ENCODE data around the gene SLC27A3. TPM values are rescaled to one million over a fixed set of nuclear protein-coding genes. Genes with fewer than 3 reads are reported as not detected.
"Not testable (repeated sequence)": the region's sequence is repeated elsewhere in the genome, so short reads cannot be mapped to it uniquely, and the experiment has no call there.

SLC27A3 gene
- total and polyA plus RNA-seq, 4 experiments from 2014 or later: 7.9 to 20.5 (median 13.7) TPM

DNA sequence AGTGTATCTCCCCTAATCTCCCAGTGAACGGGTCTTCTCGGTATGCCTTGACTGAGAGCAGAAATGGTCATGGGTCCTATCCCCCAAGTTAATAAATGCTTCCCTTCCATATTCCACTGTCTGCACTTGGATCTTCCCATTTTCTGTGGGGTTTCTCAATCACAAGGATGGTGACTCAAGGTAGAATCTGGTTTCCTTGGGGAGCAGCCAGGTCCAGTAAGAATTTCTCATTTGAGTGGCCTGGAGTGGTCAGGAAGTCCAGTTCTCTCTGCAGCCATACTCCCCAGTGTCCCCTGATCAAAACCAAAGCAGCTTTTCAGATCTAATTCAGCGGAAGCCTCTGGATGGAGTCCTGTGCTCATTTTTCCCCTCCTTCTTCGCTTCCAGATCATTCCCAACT is 14.8 kb upstream of the SLC27A3 start:
- no peaks in the 10 kb centered on the region for H3K27me3 Mint-ChIP-seq
- POLR2A ChIA-PET (ENCODE audit: partially characterized antibody): no interaction called here
- Histone ChIP-seq H3K36me3 (ENCODE audit: insufficient read depth, low read length) (peaks cover 55% of the 10 kb centered on the region), H3K4me3 (ENCODE audit: low read length in 2 of 2) (no peak overlapping the region), H3K27ac (ENCODE audit: low read depth, low read length) (no peak overlapping the region), H3K4me1 (ENCODE audit: insufficient read depth, low read length) (no peaks in the 10 kb centered on the region), H3K27me3 (ENCODE audit: insufficient read depth, low read length) (no peaks in the 10 kb centered on the region), H3K9me3 (ENCODE audit: control insufficient read depth in 1 of 2, low read length in 2 of 2) (no peaks in the 10 kb centered on the region)
- H3K36me3 Mint-ChIP-seq: peaks cover 44 to 68% of the 10 kb centered on the region in 2 donors
- intact Hi-C loops (cut with micrococcal nuclease): no loop called here
- CTCF ChIA-PET (ENCODE audit: partially characterized antibody): interaction anchor here (2.7 kb wide), 1 partner anchor 11 kb away, joined by 7 read pairs; no protein-coding TSS in a partner anchor
- no peaks in the 10 kb centered on the region for H3K9me3 Mint-ChIP-seq
- DNase-seq: no peak
- H3K4me1 Mint-ChIP-seq: peaks cover 0 to 1% (median 0%) of the 10 kb centered on the region in 4 donors
- H3K4me3 Mint-ChIP-seq: no peak overlapping the region
- peak overlapping the region in 1 of 7 donors; percentile 4 for H3K27ac Mint-ChIP-seq

DNA sequence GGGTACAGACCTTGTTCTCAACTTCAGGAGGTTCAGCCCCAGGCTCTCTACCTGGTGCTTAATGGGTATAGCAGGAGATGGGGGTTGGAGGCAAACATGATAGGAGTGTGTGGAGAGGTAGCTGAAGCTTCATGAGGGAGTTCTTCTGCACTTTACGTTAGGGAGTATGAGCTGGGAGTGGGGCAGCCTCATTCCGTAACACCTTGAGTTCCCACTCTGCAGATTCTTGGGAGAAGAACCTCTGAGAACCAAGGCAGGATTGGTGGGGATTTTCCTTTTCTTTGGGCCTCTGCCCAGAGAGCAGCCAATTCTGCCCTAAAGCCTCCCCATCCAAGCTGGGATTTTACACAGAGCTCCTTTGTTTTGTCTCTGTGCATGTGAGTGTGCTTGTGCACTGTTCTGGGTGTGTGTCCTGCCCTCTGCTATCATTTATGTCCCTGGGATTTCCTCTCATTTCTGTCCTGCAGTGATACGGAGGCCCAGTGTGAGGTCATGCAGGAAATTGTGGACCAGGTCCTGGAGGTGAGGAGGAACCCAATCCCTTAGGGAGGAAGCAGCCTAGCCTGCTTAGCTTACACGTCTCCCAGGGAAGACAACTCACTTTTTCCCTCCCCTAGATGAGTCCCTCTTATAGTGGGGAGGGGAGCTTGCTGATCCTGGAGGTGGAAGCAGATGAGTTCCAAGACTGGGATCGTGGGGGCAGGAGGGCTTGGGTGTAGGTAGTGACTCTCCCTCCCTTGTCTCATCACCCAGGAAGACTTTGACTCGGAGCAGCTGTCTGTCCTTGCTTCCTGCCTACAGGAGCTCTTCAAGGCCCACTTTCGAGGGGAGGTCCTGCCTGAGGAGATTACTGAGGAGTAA is 11.6 kb upstream of the SLC27A3 start:
- H3K4me3 ChIP-seq (ENCODE audit: low read length in 2 of 2): no peak overlapping the region
- no peak overlapping the region for H3K4me3 Mint-ChIP-seq
- no peaks in the 10 kb centered on the region for H3K9me3 Mint-ChIP-seq
- H3K4me1 ChIP-seq (ENCODE audit: insufficient read depth, low read length): no peaks in the 10 kb centered on the region
- H3K27me3 ChIP-seq (ENCODE audit: insufficient read depth, low read length): no peaks in the 10 kb centered on the region
- peak overlapping the region in 3 of 7 donors; percentile 25 to 59 (median 52) for H3K27ac Mint-ChIP-seq
- no peak for DNase-seq
- intact Hi-C loops (cut with micrococcal nuclease): no loop called here
- H3K9me3 ChIP-seq (ENCODE audit: control insufficient read depth in 1 of 2, low read length in 2 of 2): no peaks in the 10 kb centered on the region
- no peak overlapping the region for H3K27ac ChIP-seq (ENCODE audit: low read depth, low read length)
- ChIA-PET CTCF (ENCODE audit: partially characterized antibody) (interaction anchor here (1.2 kb wide), 1 partner anchor 17 kb away, joined by 3 read pairs; no protein-coding TSS in a partner anchor), POLR2A (ENCODE audit: partially characterized antibody) (interaction anchor here (0.6 to 1.3 kb wide), 2 partner anchors 10 to 36 kb away, joined by 3 to 5 read pairs; partner anchors contain the start of gene INTS3)
- peaks cover 0 to 1% (median 0%) of the 10 kb centered on the region in 4 donors for H3K4me1 Mint-ChIP-seq
- H3K36me3 Mint-ChIP-seq: peaks cover 39 to 68% of the 10 kb centered on the region in 2 donors
- H3K27me3 Mint-ChIP-seq: no peaks in the 10 kb centered on the region
- H3K36me3 ChIP-seq (ENCODE audit: insufficient read depth, low read length): peaks cover 55% of the 10 kb centered on the region

DNA sequence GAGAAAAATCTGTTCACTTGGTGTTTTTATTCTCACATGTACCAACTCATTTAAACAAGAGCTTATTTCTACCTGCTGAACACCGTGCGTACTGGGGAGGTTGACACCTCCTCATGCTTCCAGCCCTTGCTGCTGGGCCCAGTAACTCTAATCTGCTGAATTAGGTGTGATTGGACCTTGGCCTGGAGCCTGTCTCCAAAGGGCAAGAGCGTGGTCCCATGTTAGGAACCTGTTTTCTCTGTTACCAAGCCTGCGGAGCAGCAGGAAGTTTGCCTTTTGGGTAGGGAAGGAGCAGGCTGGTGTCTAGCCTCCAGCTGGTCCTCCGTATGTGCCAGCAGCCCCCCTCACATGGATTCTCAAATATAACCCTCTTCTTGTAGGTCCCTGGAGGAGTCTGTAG is 10.9 kb upstream of the SLC27A3 start:
- Histone ChIP-seq H3K4me3 (ENCODE audit: low read length in 2 of 2) (no peak overlapping the region), H3K27me3 (ENCODE audit: insufficient read depth, low read length) (no peaks in the 10 kb centered on the region), H3K9me3 (ENCODE audit: control insufficient read depth in 1 of 2, low read length in 2 of 2) (no peaks in the 10 kb centered on the region), H3K36me3 (ENCODE audit: insufficient read depth, low read length) (peaks cover 53% of the 10 kb centered on the region), H3K4me1 (ENCODE audit: insufficient read depth, low read length) (no peaks in the 10 kb centered on the region), H3K27ac (ENCODE audit: low read depth, low read length) (no peak overlapping the region)
- no peak for DNase-seq
- Mint-ChIP-seq H3K9me3 (no peaks in the 10 kb centered on the region), H3K4me1 (peaks cover 0 to 1% (median 0%) of the 10 kb centered on the region in 4 donors), H3K36me3 (peaks cover 42 to 74% of the 10 kb centered on the region in 2 donors), H3K27me3 (no peaks in the 10 kb centered on the region), H3K27ac (no peak overlapping the region), H3K4me3 (no peak overlapping the region)
- CTCF ChIA-PET (ENCODE audit: partially characterized antibody): no interaction called here
- POLR2A ChIA-PET (ENCODE audit: partially characterized antibody): interaction anchor here (1.3 kb wide), 1 partner anchor 37 kb away, joined by 5 read pairs; the partner anchor contains the start of gene INTS3
- intact Hi-C loops (cut with micrococcal nuclease): no loop called here

DNA sequence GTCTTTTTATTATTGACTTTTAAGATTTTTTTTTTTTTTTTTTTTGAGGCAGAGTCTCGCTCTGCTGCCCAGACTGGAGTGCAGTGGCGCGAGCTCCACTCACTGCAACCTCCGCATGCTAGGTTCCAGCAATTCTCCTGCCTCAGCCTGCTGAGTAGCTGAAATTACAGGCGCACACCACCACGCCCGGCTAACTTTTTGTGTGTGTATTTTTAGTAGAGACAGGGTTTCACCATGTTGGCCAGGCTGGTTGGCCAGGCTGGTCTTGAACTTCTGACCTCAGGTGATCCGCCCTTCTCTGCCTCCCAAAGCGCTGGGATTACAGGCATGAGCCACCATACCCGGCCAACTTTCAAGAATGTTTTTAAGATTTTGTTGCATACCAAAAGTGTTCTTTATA is 8.5 kb upstream of the SLC27A3 start:
- intact Hi-C loops (cut with micrococcal nuclease); POLR2A ChIA-PET (ENCODE audit: partially characterized antibody); H3K27ac Mint-ChIP-seq; H3K4me3 Mint-ChIP-seq; H3K27me3 Mint-ChIP-seq; H3K4me1 ChIP-seq (ENCODE audit: insufficient read depth, low read length); H3K27ac ChIP-seq (ENCODE audit: low read depth, low read length); H3K9me3 ChIP-seq (ENCODE audit: control insufficient read depth in 1 of 2, low read length in 2 of 2); H3K9me3 Mint-ChIP-seq; H3K4me3 ChIP-seq (ENCODE audit: low read length in 2 of 2); H3K4me1 Mint-ChIP-seq; H3K27me3 ChIP-seq (ENCODE audit: insufficient read depth, low read length); DNase-seq: not testable (repeated sequence)
- peaks cover 35 to 67% of the 10 kb centered on the region in 2 donors for H3K36me3 Mint-ChIP-seq
- H3K36me3 ChIP-seq (ENCODE audit: insufficient read depth, low read length): peaks cover 47% of the 10 kb centered on the region
- CTCF ChIA-PET (ENCODE audit: partially characterized antibody): interaction anchor here (0.6 kb wide), 1 partner anchor 370 kb away, joined by 3 read pairs; no protein-coding TSS in a partner anchor

DNA sequence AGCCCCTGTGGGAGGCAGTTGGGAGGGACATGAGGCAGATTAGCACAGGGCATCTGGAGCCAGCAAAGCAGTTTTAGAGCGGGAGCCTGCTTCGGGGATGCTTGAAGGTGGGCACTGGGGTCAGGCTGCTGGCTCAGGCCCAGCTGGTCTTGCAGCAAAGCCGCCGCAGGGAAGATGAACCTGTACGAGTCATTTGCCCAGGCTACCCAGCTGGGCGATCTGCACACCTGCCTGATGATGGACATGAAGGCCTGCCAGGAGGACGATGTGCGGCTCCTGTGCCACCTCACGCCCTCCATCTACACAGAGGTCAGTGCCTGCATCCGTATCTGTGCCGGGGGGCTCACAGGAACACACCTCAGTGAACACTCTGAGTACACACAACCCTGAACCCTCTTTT is 7.7 kb upstream of the SLC27A3 start:
- no peak overlapping the region for H3K27ac ChIP-seq (ENCODE audit: low read depth, low read length)

DNA sequence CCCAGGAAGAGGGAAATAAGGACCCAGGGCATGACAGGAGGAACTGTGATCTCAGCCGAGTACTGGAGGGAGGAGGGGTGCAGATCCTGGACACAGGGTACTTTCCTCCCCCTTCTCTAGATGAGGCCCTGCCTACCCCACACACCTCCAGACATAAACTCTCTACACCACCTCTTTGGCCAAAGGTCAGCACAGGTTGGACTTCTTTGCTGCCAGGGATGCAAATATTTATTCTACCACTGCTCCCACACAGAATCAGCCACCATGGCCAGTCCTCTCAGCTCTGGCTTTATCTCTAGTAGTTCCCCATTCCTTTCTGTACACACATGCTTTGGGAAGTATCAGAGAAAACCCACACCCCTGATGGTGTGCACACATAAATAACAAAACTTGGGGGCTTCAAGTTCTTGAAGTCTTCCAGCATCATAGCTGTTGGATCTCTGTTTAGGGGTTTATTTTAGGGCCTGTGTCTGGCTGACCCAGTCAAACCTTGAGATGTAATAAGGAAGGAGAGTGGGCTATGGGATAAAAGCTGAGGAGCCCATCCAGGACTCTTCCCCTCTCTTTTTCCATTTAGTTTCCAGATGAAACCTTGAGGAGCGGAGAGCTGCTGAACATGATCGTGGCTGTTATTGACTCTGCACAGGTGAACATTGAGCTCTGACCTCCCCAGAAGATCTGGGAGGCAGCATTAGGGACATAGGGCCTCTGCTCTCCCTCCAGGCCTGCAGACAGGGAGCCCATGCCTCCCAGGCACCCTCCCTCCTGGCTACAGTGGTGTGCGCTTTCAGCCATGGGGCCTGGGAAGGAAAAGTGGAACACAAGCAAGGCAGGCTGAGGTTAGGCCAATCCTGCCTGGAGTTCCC is 6.7 kb upstream of the SLC27A3 start:
- H3K4me1 Mint-ChIP-seq: peaks cover 0 to 1% (median 0%) of the 10 kb centered on the region in 4 donors
- intact Hi-C loops (cut with micrococcal nuclease): no loop called here
- Histone ChIP-seq H3K27me3 (ENCODE audit: insufficient read depth, low read length) (no peaks in the 10 kb centered on the region), H3K27ac (ENCODE audit: low read depth, low read length) (no peak overlapping the region), H3K4me1 (ENCODE audit: insufficient read depth, low read length) (no peaks in the 10 kb centered on the region), H3K4me3 (ENCODE audit: low read length in 2 of 2) (no peak overlapping the region), H3K9me3 (ENCODE audit: control insufficient read depth in 1 of 2, low read length in 2 of 2) (no peaks in the 10 kb centered on the region), H3K36me3 (ENCODE audit: insufficient read depth, low read length) (peaks cover 35% of the 10 kb centered on the region)
- no peak for DNase-seq
- H3K27ac Mint-ChIP-seq: peak overlapping the region in 1 of 7 donors; percentile 6
- no peaks in the 10 kb centered on the region for H3K9me3 Mint-ChIP-seq
- no peak overlapping the region for H3K4me3 Mint-ChIP-seq
- peaks cover 24 to 57% of the 10 kb centered on the region in 2 donors for H3K36me3 Mint-ChIP-seq
- no peaks in the 10 kb centered on the region for H3K27me3 Mint-ChIP-seq
- CTCF ChIA-PET (ENCODE audit: partially characterized antibody): no interaction called here
- POLR2A ChIA-PET (ENCODE audit: partially characterized antibody): no interaction called here

More for the DNA sequence above, 7.7 kb upstream of the SLC27A3 start:
- intact Hi-C loops (cut with micrococcal nuclease): no loop called here
- no peak for DNase-seq
- Mint-ChIP-seq H3K36me3 (peaks cover 29 to 61% of the 10 kb centered on the region in 2 donors), H3K27me3 (no peaks in the 10 kb centered on the region), H3K4me3 (no peak overlapping the region), H3K9me3 (no peaks in the 10 kb centered on the region), H3K4me1 (no peaks in the 10 kb centered on the region), H3K27ac (no peak overlapping the region)
- POLR2A ChIA-PET (ENCODE audit: partially characterized antibody): no interaction called here
- no peaks in the 10 kb centered on the region for H3K9me3 ChIP-seq (ENCODE audit: control insufficient read depth in 1 of 2, low read length in 2 of 2)
- H3K36me3 ChIP-seq (ENCODE audit: insufficient read depth, low read length): peaks cover 46% of the 10 kb centered on the region
- CTCF ChIA-PET (ENCODE audit: partially characterized antibody): no interaction called here
- no peaks in the 10 kb centered on the region for H3K4me1 ChIP-seq (ENCODE audit: insufficient read depth, low read length)
- H3K27me3 ChIP-seq (ENCODE audit: insufficient read depth, low read length): no peaks in the 10 kb centered on the region
- no peak overlapping the region for H3K4me3 ChIP-seq (ENCODE audit: low read length in 2 of 2)

DNA sequence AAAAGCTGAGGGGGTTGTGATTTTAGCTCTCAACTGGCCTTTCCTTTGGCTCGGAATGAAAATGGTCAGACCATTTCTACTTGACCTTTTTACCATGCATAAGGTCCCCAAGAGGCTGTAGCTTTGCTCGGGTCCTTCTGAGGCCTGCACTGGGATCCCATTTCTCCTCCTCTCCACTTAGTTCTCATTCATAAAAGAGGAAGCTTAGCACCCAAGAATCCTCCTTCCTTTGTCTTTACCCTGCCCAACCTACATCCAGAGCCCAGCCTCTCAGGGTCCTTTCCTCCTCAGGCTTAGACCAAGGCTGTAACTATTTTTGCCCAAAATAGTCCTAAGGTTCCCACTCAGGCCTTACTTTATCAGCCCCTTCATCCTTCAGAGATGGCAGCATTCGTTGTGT is 6.0 kb upstream of the SLC27A3 start:
- ChIA-PET CTCF (ENCODE audit: partially characterized antibody) (no interaction called here), POLR2A (ENCODE audit: partially characterized antibody) (no interaction called here)
- H3K4me3 ChIP-seq (ENCODE audit: low read length in 2 of 2): no peak overlapping the region
- Mint-ChIP-seq H3K27ac (peak overlapping the region in 3 of 7 donors; percentile 3 to 42 (median 19)), H3K4me1 (peaks cover 0 to 7% (median 2%) of the 10 kb centered on the region in 4 donors), H3K9me3 (no peaks in the 10 kb centered on the region), H3K4me3 (no peak overlapping the region), H3K27me3 (no peaks in the 10 kb centered on the region), H3K36me3 (peaks cover 24 to 52% of the 10 kb centered on the region in 2 donors)
- no peaks in the 10 kb centered on the region for H3K4me1 ChIP-seq (ENCODE audit: insufficient read depth, low read length)
- peaks cover 28% of the 10 kb centered on the region for H3K36me3 ChIP-seq (ENCODE audit: insufficient read depth, low read length)
- H3K27me3 ChIP-seq (ENCODE audit: insufficient read depth, low read length): no peaks in the 10 kb centered on the region
- intact Hi-C loops (cut with micrococcal nuclease): no loop called here
- DNase-seq: no peak
- H3K9me3 ChIP-seq (ENCODE audit: control insufficient read depth in 1 of 2, low read length in 2 of 2): no peaks in the 10 kb centered on the region
- no peak overlapping the region for H3K27ac ChIP-seq (ENCODE audit: low read depth, low read length)
